ENCODE measurements around the gene PCGF1. TPM values are rescaled to one million over a fixed set of nuclear protein-coding genes. Genes with fewer than 3 reads are reported as not detected.

The PCGF1 gene
- total RNA-seq, 1 donor = 23.7 TPM

- H3K4me3 ChIP-seq (ENCODE audit: low read depth, low read length) = no peak overlapping the region
- no peak for DNase-seq (ENCODE audit: low read depth)
- TF ChIP-seq CTCF (IDR thresholded peaks at IDR 0.05; ENCODE audit: insufficient read depth, low read depth, low read length) = no peak
These were observed 7.9 kb upstream of the PCGF1 start for GRCh38 chr2:74515271-74515980.

DNA sequence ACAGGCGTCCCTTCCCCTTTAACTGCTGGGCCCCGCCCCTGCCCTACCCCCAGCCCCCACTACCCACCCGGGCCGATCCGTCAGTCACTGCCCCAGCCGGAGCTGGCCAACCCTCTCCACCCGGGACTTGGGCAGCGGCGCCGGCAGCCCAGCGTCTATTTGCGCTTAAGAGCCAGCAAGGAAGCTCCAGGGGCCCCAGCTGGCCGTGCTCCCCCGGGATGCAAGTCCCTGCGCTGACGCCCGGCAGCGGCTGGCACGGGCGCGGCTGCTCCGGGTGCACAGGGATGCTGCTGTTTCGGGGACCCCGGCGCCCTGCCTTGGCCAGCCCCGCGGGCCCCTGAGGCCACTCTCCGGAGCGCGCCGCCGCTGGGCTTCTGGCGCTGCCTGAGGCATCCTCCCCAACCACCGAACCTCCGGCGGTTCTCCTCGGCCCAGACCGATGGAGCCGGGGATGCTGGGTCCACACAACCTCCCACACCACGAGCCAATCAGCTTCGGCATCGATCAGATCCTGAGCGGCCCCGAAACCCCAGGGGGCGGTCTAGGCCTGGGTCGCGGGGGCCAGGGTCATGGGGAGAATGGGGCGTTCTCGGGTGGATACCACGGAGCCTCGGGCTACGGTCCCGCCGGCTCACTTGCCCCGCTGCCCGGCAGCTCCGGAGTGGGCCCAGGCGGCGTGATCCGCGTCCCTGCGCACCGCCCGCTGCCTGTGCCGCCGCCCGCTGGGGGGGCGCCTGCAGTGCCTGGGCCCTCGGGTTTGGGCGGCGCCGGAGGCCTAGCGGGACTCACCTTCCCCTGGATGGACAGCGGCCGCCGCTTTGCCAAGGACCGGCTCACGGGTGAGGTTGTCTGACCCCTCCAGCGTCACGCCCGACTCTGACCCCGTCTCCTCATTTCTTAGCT lies 7.1 kb upstream of the PCGF1 start, which contains the start of gene TLX2:
TSS of gene TLX2 (plus strand) at position 83 of the 903 bp plus-strand sequence. CDS start at position 440, 357 bp downstream.
- no peak for DNase-seq (ENCODE audit: low read depth)
- H3K4me3 ChIP-seq (ENCODE audit: low read depth, low read length) = no peak within 1 kb of the TSS
- TF ChIP-seq CTCF (IDR thresholded peaks at IDR 0.05; ENCODE audit: insufficient read depth, low read depth, low read length) = no peak

DNA sequence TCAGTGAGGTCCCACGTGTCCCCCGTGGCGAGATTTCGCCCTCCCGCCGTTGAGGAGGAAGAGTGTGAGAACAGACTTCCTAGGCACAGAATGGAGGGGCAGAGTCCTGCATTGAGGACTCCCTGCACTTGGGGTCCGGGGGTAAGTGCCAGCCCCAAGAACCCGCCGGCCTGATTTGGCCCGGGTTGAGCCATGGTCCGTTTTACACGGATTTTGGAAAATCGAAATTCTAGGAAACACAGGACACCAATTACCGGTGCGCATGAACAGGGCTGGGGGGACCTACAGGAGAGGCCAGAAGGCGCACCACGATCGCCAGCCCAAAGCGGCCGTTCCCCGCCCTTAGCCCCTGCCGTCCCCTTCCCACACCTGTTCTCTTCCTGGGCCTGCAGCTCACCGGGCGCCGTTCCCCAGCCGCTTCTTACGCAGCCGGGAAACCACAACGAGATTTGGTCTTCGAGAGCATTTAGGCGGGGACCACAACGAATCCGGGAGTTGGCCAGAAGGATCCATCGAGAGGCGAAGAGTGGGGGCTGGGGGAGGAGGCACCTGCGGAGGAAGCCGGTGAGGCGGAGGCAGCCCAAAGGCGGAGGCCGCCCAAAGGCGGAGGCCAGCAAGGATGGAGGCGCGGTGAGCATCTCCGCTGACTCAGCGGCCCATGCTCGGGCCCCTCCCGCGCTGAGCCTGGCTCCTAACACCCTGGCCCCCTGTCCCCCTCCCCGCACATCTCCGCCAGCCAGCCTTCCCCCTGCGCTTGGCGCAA lies 6.3 kb upstream of the PCGF1 start:
- no peak for DNase-seq (ENCODE audit: low read depth)

GRCh38 chr2:74512744-74513604 lies 5.5 kb upstream of the PCGF1 start:
- no peak for DNase-seq (ENCODE audit: low read depth)
- H3K4me3 ChIP-seq (ENCODE audit: low read depth, low read length) = no peak overlapping the region
- TF ChIP-seq CTCF (IDR thresholded peaks at IDR 0.05; ENCODE audit: insufficient read depth, low read depth, low read length) = no peak

More for the DNA sequence above, 6.3 kb upstream of the PCGF1 start:
- TF ChIP-seq CTCF (IDR thresholded peaks at IDR 0.05; ENCODE audit: insufficient read depth, low read depth, low read length) = no peak
- H3K4me3 ChIP-seq (ENCODE audit: low read depth, low read length) = no peak overlapping the region

DNA sequence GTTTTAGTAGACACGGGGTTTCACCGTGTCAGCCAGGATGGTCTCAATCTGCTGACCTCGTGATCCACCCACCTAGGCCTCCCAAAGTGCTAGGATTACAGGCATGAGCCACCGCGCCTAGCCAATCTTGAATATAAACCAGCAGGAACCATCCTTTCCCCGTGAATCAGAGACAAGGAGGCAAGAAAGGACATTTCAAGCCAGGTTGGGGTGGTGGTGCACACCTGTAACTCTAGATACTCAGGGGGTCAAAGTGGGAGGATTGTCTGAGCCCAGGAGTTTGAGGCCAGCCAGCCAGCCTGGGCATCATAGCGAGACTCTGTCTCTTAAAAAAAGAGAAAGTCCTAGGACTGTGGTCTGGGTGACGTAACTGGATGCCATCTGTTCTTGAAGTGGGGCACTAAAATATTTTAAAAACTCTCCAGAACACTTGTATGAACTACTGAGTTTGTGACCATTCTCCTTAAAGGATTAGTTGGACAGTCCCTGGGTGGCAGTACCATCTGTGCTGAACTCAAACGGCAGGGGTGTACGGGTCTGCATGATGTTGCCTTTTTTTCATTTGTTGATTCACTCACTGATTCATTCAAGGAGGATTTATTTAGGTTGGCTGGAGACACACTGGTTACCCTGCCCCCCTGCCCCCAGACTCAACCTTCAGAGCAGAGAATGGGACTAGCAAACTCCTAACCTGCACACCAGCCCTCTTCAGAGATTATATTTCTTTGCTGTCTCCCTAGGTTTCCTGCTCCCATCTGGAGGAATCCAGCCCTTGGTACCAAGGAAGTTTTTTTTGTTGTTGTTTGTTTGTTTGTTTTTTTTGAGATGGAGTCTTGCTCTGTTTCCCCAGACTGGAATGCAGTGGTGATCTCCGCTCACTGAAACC lies 3.9 kb upstream of the PCGF1 start:
- TF ChIP-seq CTCF (IDR thresholded peaks at IDR 0.05; ENCODE audit: insufficient read depth, low read depth, low read length) = no peak
- no peak for DNase-seq (ENCODE audit: low read depth)
- H3K4me3 ChIP-seq (ENCODE audit: low read depth, low read length) = no peak overlapping the region

All from fibroblast of villous mesenchyme (primary cell).